DND-41 (cell line): Measurements from ENCODE around the gene RAB6B.

ENCODE experiments used
- ATAC-seq: fragments of 200-7000 bp; cut with Tn5 transposase; 3 replicates; pipeline ENCODE4 v1.9.1; 2021; ENCODE audit warnings: low read depth; ENCODE audit not compliant: insufficient read depth
- DNase-seq: peaks from one replicate; pipeline ENCODE4 v3.0.0-alpha.2; 2020
- H2AFZ ChIP-seq: 2 replicates; pipeline ENCODE4 v1.6.0; 2012; ENCODE audit warnings: low read depth, low read length
- H3K27ac ChIP-seq: 2 replicates; pipeline ENCODE4 v1.5.1; 2012; ENCODE audit warnings: low read length, inconsistent platforms
- H3K27me3 ChIP-seq: fragments of 200-600 bp; sonication (generic); 2 replicates; pipeline ENCODE4 v1.6.0; 2012; ENCODE audit warnings: low read length, mild to moderate bottlenecking, inconsistent platforms; ENCODE audit not compliant: insufficient read depth, poor library complexity
- H3K36me3 ChIP-seq: 2 replicates; pipeline ENCODE4 v1.5.1; 2012; ENCODE audit warnings: low read length, inconsistent platforms; ENCODE audit not compliant: insufficient read depth
- H3K4me1 ChIP-seq: 2 replicates; pipeline ENCODE4 v1.5.1; 2012; ENCODE audit warnings: mild to moderate bottlenecking, low read length; ENCODE audit not compliant: insufficient read depth
- H3K4me2 ChIP-seq: 2 replicates; pipeline ENCODE4 v1.6.0; 2012; ENCODE audit warnings: mild to moderate bottlenecking, moderate library complexity, low read length, inconsistent platforms; ENCODE audit not compliant: insufficient read depth
- H3K4me3 ChIP-seq, 2 experiments: fragments of 200-600 bp in 1 of 2; shearing (Covaris generic) in 1 of 2; 2 replicates each; pipeline ENCODE4 v1.5.1; 2012 to 2016; ENCODE audit warnings: inconsistent platforms in 2 of 2, low read length in 2 of 2, mild to moderate bottlenecking in 2 of 2, low read depth in 1 of 2, moderate library complexity in 1 of 2
- H3K79me2 ChIP-seq: 2 replicates; pipeline ENCODE4 v1.6.0; 2012; ENCODE audit warnings: low read length, inconsistent platforms; ENCODE audit not compliant: insufficient read depth
- H3K9ac ChIP-seq: 2 replicates; pipeline ENCODE4 v1.6.0; 2012; ENCODE audit warnings: low read depth, mild to moderate bottlenecking, inconsistent platforms, low read length, moderate library complexity
- H3K9me3 ChIP-seq: 2 replicates; pipeline ENCODE4 v1.5.1; 2012; ENCODE audit warnings: low read length, moderate library complexity, mild to moderate bottlenecking, inconsistent platforms; ENCODE audit not compliant: insufficient read depth, severe bottlenecking
- H4K20me1 ChIP-seq: 2 replicates; pipeline ENCODE4 v1.6.0; 2012; ENCODE audit warnings: low read length; ENCODE audit not compliant: insufficient read depth
- CTCF ChIP-seq: IDR thresholded peaks from 2 replicates; pipeline ENCODE4 v1.5.1; 2012; ENCODE audit warnings: borderline replicate concordance, low read length, moderate library complexity, mild to moderate bottlenecking; ENCODE audit not compliant: poor library complexity, severe bottlenecking; ENCODE audit errors: extremely low read depth
- EZH2 ChIP-seq: IDR thresholded peaks from 3 replicates; pipeline ENCODE4 v1.6.1; 2012; ENCODE audit warnings: borderline replicate concordance, low read depth, mild to moderate bottlenecking, moderate library complexity, low read length, inconsistent platforms; ENCODE audit not compliant: severe bottlenecking

Gene RAB6B

DNA sequence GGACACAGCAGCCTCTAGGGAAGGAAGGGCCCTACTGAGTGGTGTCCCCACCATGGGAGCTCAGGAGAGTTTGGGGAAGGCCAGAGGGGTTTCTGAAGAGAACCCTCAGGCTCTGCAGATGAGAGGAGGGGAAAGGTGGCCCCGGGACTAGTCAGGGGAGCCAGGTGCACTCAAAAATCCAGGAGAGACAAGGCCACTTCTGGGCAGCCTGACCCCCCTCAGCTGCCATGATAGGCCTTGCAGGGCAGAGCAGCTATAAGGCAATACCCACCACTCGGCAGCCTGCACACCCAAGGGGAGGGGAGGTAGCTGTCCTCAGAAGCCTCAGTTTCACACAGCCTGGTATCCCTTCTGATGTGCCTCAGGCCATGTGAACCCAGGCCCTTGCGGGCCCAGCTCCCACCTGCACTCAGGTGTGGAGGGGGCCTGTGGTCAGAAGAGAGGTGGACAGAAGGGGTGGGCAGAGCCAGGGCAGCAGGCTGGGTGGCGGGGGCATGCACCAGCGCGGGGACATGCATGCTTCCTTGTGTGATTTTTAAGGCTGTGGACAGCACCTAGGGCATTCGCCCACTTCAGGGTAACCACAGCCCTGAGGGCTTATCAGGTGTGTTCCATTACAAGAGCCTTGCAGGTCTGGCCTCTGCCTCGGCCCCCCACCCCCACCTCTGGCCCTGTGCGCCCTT, 55.5 kb downstream of the RAB6B start:
- H4K20me1 ChIP-seq = no peaks in the 10 kb centered on the region
- no peak overlapping the region for H2AFZ ChIP-seq
- H3K36me3 ChIP-seq = no peaks in the 10 kb centered on the region
- no peak overlapping the region for H3K4me2 ChIP-seq
- no peaks in the 10 kb centered on the region for H3K79me2 ChIP-seq
- TF ChIP-seq CTCF (no peak), EZH2 (no peak)
- H3K27me3 ChIP-seq = peaks cover 3% of the 10 kb centered on the region
- H3K27ac ChIP-seq = no peak overlapping the region
- no peak overlapping the region for H3K9ac ChIP-seq
- DNase-seq (no peak), ATAC-seq (no peak)
- H3K4me3 ChIP-seq = no peak overlapping the region
- H3K4me1 ChIP-seq = no peaks in the 10 kb centered on the region
- no peaks in the 10 kb centered on the region for H3K9me3 ChIP-seq

- Histone ChIP-seq H3K4me1 (no peaks in the 10 kb centered on the region), H3K27ac (no peak overlapping the region), H3K27me3 (peaks cover 3% of the 10 kb centered on the region), H2AFZ (no peak overlapping the region), H3K4me2 (no peak overlapping the region), H3K4me3 (no peak overlapping the region), H3K79me2 (no peaks in the 10 kb centered on the region), H3K9me3 (no peaks in the 10 kb centered on the region), H4K20me1 (no peaks in the 10 kb centered on the region), H3K36me3 (no peaks in the 10 kb centered on the region), H3K9ac (no peak overlapping the region)
- DNase-seq (no peak), ATAC-seq (no peak)
- TF ChIP-seq EZH2 (no peak), CTCF (no peak)
Observed at GRCh38 chr3:133838916-133839800, 56.5 kb downstream of the RAB6B start.

GRCh38 chr3:133838296-133838789, 57.3 kb downstream of the RAB6B start:
- H3K4me2 ChIP-seq = no peak overlapping the region
- no peaks in the 10 kb centered on the region for H3K9me3 ChIP-seq
- H3K27me3 ChIP-seq = peaks cover 3% of the 10 kb centered on the region
- no peak overlapping the region for H2AFZ ChIP-seq
- DNase-seq (no peak), ATAC-seq (no peak)
- H3K79me2 ChIP-seq = no peaks in the 10 kb centered on the region
- H3K27ac ChIP-seq = no peak overlapping the region
- H4K20me1 ChIP-seq = no peaks in the 10 kb centered on the region
- H3K36me3 ChIP-seq = no peaks in the 10 kb centered on the region
- H3K4me1 ChIP-seq = no peaks in the 10 kb centered on the region
- no peak overlapping the region for H3K9ac ChIP-seq
- H3K4me3 ChIP-seq = no peak overlapping the region
- TF ChIP-seq CTCF = no peak
- TF ChIP-seq EZH2 = no peak
